GM23338 (cell line): Measurements from ENCODE around the gene FNDC7. TPM values are rescaled to one million over a fixed set of nuclear protein-coding genes. Genes with fewer than 3 reads are reported as not detected.

ENCODE experiments used
- ATAC-seq: fragments of 200-7000 bp; cut with Tn5 transposase; 3 replicates; pipeline ENCODE4 v1.9.1; 2020
- DNase-seq: peaks from one replicate; pipeline ENCODE4 v3.0.0-alpha.2; 2015; ENCODE audit warnings: low spot score
- H2AFZ ChIP-seq: fragments of 200-600 bp; sonication (generic); 2 replicates; pipeline ENCODE4 v1.8.0; 2016; ENCODE audit warnings: antibody characterized with exemption, mild to moderate bottlenecking, moderate library complexity
- H3F3A ChIP-seq: fragments of 200-600 bp; sonication (generic); replicated peaks from 2 replicates; pipeline ENCODE4 v1.8.0; 2017; ENCODE audit warnings: antibody characterized with exemption, mixed run types, low read depth
- H3K27ac ChIP-seq: fragments of 200-600 bp; sonication (generic); 2 replicates; pipeline ENCODE4 v1.6.1; 2016; ENCODE audit warnings: low read depth
- H3K27me3 ChIP-seq: fragments of 200-600 bp; sonication (generic); 2 replicates; pipeline ENCODE4 v1.8.0; 2016; ENCODE audit warnings: mild to moderate bottlenecking, mixed run types, moderate library complexity; ENCODE audit not compliant: insufficient read depth
- H3K36me3 ChIP-seq: fragments of 200-600 bp; sonication (generic); 2 replicates; pipeline ENCODE4 v1.8.0; 2016; ENCODE audit warnings: mild to moderate bottlenecking; ENCODE audit not compliant: insufficient read depth
- H3K4me1 ChIP-seq: fragments of 200-600 bp; sonication (generic); 2 replicates; pipeline ENCODE4 v1.8.0; 2016; ENCODE audit warnings: mild to moderate bottlenecking, moderate library complexity; ENCODE audit not compliant: insufficient read depth
- H3K4me2 ChIP-seq: fragments of 200-600 bp; sonication (generic); 2 replicates; pipeline ENCODE4 v1.7.1; 2017; ENCODE audit warnings: mixed run types
- H3K4me3 ChIP-seq: fragments of 200-600 bp; sonication (generic); 2 replicates; pipeline ENCODE4 v1.6.1; 2016; ENCODE audit warnings: mixed run types
- H3K79me2 ChIP-seq: fragments of 200-600 bp; sonication (generic); replicated peaks from 2 replicates; pipeline ENCODE4 v1.8.0; 2017; ENCODE audit warnings: mild to moderate bottlenecking; ENCODE audit not compliant: insufficient read depth
- H3K9me2 ChIP-seq: fragments of 200-600 bp; sonication (generic); 2 replicates; pipeline ENCODE4 v1.8.0; 2017; ENCODE audit not compliant: insufficient read depth
- H4K20me1 ChIP-seq: fragments of 200-600 bp; sonication (generic); replicated peaks from 2 replicates; pipeline ENCODE4 v1.8.0; 2017; ENCODE audit warnings: mild to moderate bottlenecking; ENCODE audit not compliant: insufficient read depth
- H3K27ac Mint-ChIP-seq: 2 replicates; pipeline ENCODE4 v1.8.0; 2020; ENCODE audit warnings: inconsistent platforms, mild to moderate bottlenecking, moderate library complexity, mixed read lengths
- H3K27me3 Mint-ChIP-seq: 3 replicates; pipeline ENCODE4 v1.8.0; 2022; ENCODE audit warnings: low read depth, mild to moderate bottlenecking, moderate library complexity, mixed read lengths, inconsistent platforms; ENCODE audit not compliant: insufficient read depth, poor library complexity
- H3K36me3 Mint-ChIP-seq: 3 replicates; pipeline ENCODE4 v1.8.0; 2021; ENCODE audit warnings: low read depth, mild to moderate bottlenecking, inconsistent platforms, moderate library complexity, mixed read lengths
- H3K4me1 Mint-ChIP-seq: 3 replicates; pipeline ENCODE4 v1.8.0; 2020; ENCODE audit warnings: mild to moderate bottlenecking, inconsistent platforms, mixed read lengths
- H3K4me3 Mint-ChIP-seq: 3 replicates; pipeline ENCODE4 v1.8.0; 2021; ENCODE audit warnings: moderate library complexity, mild to moderate bottlenecking, inconsistent platforms, mixed read lengths
- H3K9me3 Mint-ChIP-seq: 3 replicates; pipeline ENCODE4 v1.8.0; 2020; ENCODE audit warnings: moderate library complexity, mild to moderate bottlenecking, inconsistent platforms, mixed read lengths
- CREB1 ChIP-seq: fragments of 250-450 bp; sonication (Bioruptor Pico); IDR thresholded peaks from 2 replicates; pipeline ENCODE4 v1.5.0; 2020; ENCODE audit warnings: low read depth, mild to moderate bottlenecking, moderate library complexity
- ETS1 ChIP-seq: IDR thresholded peaks from 2 replicates; pipeline ENCODE4 v1.6.1; 2016; ENCODE audit warnings: antibody characterized with exemption
- EZH2 ChIP-seq: fragments of 200-600 bp; sonication (generic); IDR thresholded peaks from one replicate; pipeline ENCODE4 v1.8.0; 2017; ENCODE audit warnings: antibody characterized with exemption, mild to moderate bottlenecking, low read depth; ENCODE audit not compliant: unreplicated experiment
- NANOG ChIP-seq: IDR thresholded peaks from 2 replicates; pipeline ENCODE4 v1.6.1; 2016; ENCODE audit warnings: antibody characterized with exemption, borderline replicate concordance
- POLR2AphosphoS5 ChIP-seq: IDR thresholded peaks from 2 replicates; pipeline ENCODE4 v1.6.1; 2016; ENCODE audit warnings: antibody characterized with exemption, low read depth
- REST ChIP-seq: IDR thresholded peaks from one replicate; pipeline ENCODE4 v1.6.1; 2018; ENCODE audit warnings: antibody characterized with exemption; ENCODE audit not compliant: unreplicated experiment
- STAT1 ChIP-seq: IDR thresholded peaks from one replicate; pipeline ENCODE4 v1.6.1; 2016; ENCODE audit warnings: antibody characterized with exemption; ENCODE audit not compliant: unreplicated experiment
- ZNF114 ChIP-seq: fragments of 250-450 bp; sonication (Bioruptor Pico); IDR thresholded peaks from 2 replicates; pipeline ENCODE4 v1.5.0; 2020; ENCODE audit warnings: mild to moderate bottlenecking, moderate library complexity
- ZNF331 ChIP-seq: fragments of 250-450 bp; sonication (Bioruptor Pico); IDR thresholded peaks from 2 replicates; pipeline ENCODE4 v1.5.0; 2020; ENCODE audit warnings: low read depth, mild to moderate bottlenecking, moderate library complexity
- ZNF462 ChIP-seq: fragments of 250-450 bp; sonication (Bioruptor Pico); IDR thresholded peaks from 2 replicates; pipeline ENCODE4 v1.5.0; 2020; ENCODE audit warnings: mild to moderate bottlenecking, moderate library complexity
- polyA plus RNA-seq: library from polyadenylated mRNA; unstranded; fragments of >200 nt; fragmentation: Nextera tagmentation; extraction: Ambion mirVana; gene quantifications from 2 replicates; pipeline ENCODE4 v1.2.1, GENCODE V29; 2016
- total RNA-seq: library from RNA; depleted of rRNA; stranded (reverse); fragments of >200 nt; shearing (Covaris generic); gene quantifications from 2 replicates; pipeline ENCODE4 v1.2.3, GENCODE V29; 2014

The FNDC7 gene
- total and polyA plus RNA-seq, 2 experiments from 2014 or later: 0.06 to 0.28 TPM

DNA sequence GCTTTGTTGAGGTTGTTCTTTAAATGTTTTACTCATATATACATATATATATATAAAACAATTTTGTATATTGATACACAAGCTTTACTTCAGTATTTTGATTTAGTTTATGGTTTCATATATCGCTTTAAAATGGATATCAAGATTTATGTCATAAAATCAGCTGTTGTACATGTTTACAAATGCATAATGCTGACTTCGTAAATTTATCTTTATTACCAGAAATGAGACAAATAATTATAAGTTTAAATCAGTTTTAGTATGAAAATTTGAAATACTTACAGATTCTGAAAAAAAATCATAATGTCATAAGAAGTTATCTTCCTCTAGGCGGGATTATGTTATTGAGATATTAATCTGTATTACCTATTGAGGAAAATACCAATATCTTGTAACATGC lies 40.7 kb downstream of the FNDC7 start:
- Histone ChIP-seq H2AFZ (no peak overlapping the region), H3K79me2 (peaks cover 18% of the 10 kb centered on the region), H3K27me3 (no peaks in the 10 kb centered on the region), H3K4me3 (no peak overlapping the region), H3F3A (no peaks in the 10 kb centered on the region), H3K36me3 (peaks cover 4% of the 10 kb centered on the region; the same call in 1 of the 2 replicates), H3K4me2 (no peak overlapping the region), H4K20me1 (0 out of 2 replicates have a peak, but pooled peaks cover 4% of the 10 kb centered on the region), H3K4me1 (no peaks in the 10 kb centered on the region), H3K27ac (no peak overlapping the region), H3K9me2 (no peaks in the 10 kb centered on the region)
- no peaks in the 10 kb centered on the region for H3K9me3 Mint-ChIP-seq
- peaks cover 8% of the 10 kb centered on the region for H3K36me3 Mint-ChIP-seq
- no peak for TF ChIP-seq EZH2
- no peak for TF ChIP-seq ZNF462
- TF ChIP-seq NANOG: no peak
- H3K4me3 Mint-ChIP-seq: no peak overlapping the region
- peaks cover 2% of the 10 kb centered on the region; the same call in 1 of the 3 replicates for H3K4me1 Mint-ChIP-seq
- no peaks in the 10 kb centered on the region for H3K27me3 Mint-ChIP-seq
- ATAC-seq (no peak), DNase-seq (no peak)
- no peak overlapping the region for H3K27ac Mint-ChIP-seq

DNA sequence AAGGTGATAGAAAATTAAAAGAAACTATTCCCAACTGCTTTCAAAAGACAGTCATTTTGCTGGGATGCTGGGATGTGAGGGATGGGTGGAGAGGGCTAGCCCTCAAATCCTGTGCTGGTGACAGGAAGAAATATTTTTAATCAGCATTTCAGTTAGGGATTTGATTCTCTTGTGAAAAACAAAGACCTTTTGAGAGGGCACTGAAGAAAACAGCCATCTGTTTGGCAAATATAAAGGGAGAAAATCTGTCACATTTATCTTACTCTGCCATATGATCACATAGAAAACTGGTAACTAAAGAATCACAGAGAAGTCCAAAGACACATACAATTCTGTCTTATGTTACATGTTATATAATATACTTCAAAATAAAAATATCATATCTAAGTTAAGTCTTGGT lies 46.1 kb downstream of the FNDC7 start:
- Mint-ChIP-seq H3K36me3 (peaks cover 14% of the 10 kb centered on the region; the same call in 2 of the 3 replicates), H3K27ac (no peak overlapping the region)
- ATAC-seq: no peak
- TF ChIP-seq REST (no peak), ZNF331 (no peak), ETS1 (no peak), POLR2AphosphoS5 (no peak), EZH2 (no peak), STAT1 (no peak), CREB1 (CRISPR knock-in tag) (no peak), ZNF114 (CRISPR knock-in tag) (no peak)

More for the DNA sequence above, 46.1 kb downstream of the FNDC7 start:
- Histone ChIP-seq H3K4me2 (no peak overlapping the region), H3K79me2 (no peaks in the 10 kb centered on the region), H3K4me3 (no peak overlapping the region), H3F3A (no peaks in the 10 kb centered on the region), H3K9me2 (no peaks in the 10 kb centered on the region), H3K27ac (no peak overlapping the region), H3K36me3 (peaks cover 4% of the 10 kb centered on the region; the same call in 1 of the 2 replicates), H4K20me1 (no peaks in the 10 kb centered on the region), H2AFZ (no peak overlapping the region), H3K4me1 (no peaks in the 10 kb centered on the region), H3K27me3 (no peaks in the 10 kb centered on the region)
- no peak for DNase-seq
- no peaks in the 10 kb centered on the region for H3K4me1 Mint-ChIP-seq
- no peaks in the 10 kb centered on the region for H3K27me3 Mint-ChIP-seq
- no peaks in the 10 kb centered on the region for H3K9me3 Mint-ChIP-seq
- H3K4me3 Mint-ChIP-seq: no peak overlapping the region
